Progenitor cell of endocrine pancreas (in vitro differentiated cells): Measurements from ENCODE around the gene CSRP2. TPM values are rescaled to one million over a fixed set of nuclear protein-coding genes. Genes with fewer than 3 reads are reported as not detected.

Experiments
- DNase-seq: peaks from one replicate; pipeline ENCODE4 v3.0.0; 2021; ENCODE audit warnings: low spot score; ENCODE audit not compliant: unreplicated experiment
- H3K27ac Mint-ChIP-seq: 2 replicates; pipeline ENCODE4 v1.8.0; 2021; ENCODE audit warnings: mild to moderate bottlenecking, moderate library complexity, mixed read lengths
- H3K27me3 Mint-ChIP-seq: 2 replicates; pipeline ENCODE4 v1.8.0; 2021; ENCODE audit warnings: mixed read lengths
- H3K36me3 Mint-ChIP-seq: 2 replicates; pipeline ENCODE4 v1.8.0; 2022; ENCODE audit warnings: mixed read lengths; ENCODE audit not compliant: insufficient read depth
- H3K4me1 Mint-ChIP-seq: 2 replicates; pipeline ENCODE4 v1.8.0; 2021; ENCODE audit warnings: low read depth, mixed read lengths
- H3K4me3 Mint-ChIP-seq: 2 replicates; pipeline ENCODE4 v1.8.0; 2021; ENCODE audit warnings: low read depth, mild to moderate bottlenecking, moderate library complexity, mixed read lengths
- H3K9me3 Mint-ChIP-seq: 2 replicates; pipeline ENCODE4 v1.8.0; 2021; ENCODE audit warnings: low read depth, mixed read lengths
- CTCF ChIP-seq: fragments of 200-600 bp; sonication (generic); IDR thresholded peaks from one replicate; pipeline ENCODE4 v1.5.0; 2021; ENCODE audit warnings: antibody characterized with exemption, mild to moderate bottlenecking; ENCODE audit not compliant: unreplicated experiment
- total RNA-seq: library from RNA; stranded (reverse); gene quantifications from 2 replicates; pipeline ENCODE4 v1.2.1, GENCODE V29; 2021

The CSRP2 gene
- total RNA-seq, 1 donor from 2014 or later, result 96.1 TPM

DNA sequence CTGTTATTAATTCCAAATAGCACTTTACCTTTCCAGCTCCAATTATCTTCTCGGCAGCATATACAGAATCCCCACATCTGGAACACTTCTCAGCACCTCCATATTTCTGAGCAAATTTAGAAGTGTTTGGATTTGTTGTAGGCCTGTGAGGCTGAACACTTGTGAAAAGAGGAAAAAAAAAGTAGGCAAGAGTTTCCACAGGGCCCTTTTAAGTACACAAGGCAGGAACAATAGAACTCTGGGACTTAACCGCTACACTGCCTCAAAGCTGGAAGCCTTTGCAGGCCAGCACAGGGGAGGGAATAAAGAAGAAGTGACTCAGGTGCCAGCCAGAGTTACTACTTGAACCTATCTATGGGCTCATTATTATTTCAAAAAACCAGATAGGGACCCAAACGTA is 18.6 kb downstream of the CSRP2 start:
- TF ChIP-seq CTCF, result no peak
- Mint-ChIP-seq H3K27me3 (no peaks in the 10 kb centered on the region), H3K9me3 (no peaks in the 10 kb centered on the region), H3K4me1 (peaks cover 8% of the 10 kb centered on the region), H3K36me3 (peaks cover 49% of the 10 kb centered on the region), H3K4me3 (no peak overlapping the region), H3K27ac (peak overlapping the region; percentile 88)
- DNase-seq, result no peak

- peak overlapping the region; percentile 88 for H3K27ac Mint-ChIP-seq
- no peak for TF ChIP-seq CTCF
- DNase-seq, result no peak
- no peak overlapping the region for H3K4me3 Mint-ChIP-seq
- H3K27me3 Mint-ChIP-seq, result no peaks in the 10 kb centered on the region
- H3K4me1 Mint-ChIP-seq, result peaks cover 8% of the 10 kb centered on the region
- peaks cover 3% of the 10 kb centered on the region for H3K9me3 Mint-ChIP-seq
- H3K36me3 Mint-ChIP-seq, result peaks cover 56% of the 10 kb centered on the region
Measured at GRCh38 chr12:76859611-76860010, 19.2 kb downstream of the CSRP2 start.

DNA sequence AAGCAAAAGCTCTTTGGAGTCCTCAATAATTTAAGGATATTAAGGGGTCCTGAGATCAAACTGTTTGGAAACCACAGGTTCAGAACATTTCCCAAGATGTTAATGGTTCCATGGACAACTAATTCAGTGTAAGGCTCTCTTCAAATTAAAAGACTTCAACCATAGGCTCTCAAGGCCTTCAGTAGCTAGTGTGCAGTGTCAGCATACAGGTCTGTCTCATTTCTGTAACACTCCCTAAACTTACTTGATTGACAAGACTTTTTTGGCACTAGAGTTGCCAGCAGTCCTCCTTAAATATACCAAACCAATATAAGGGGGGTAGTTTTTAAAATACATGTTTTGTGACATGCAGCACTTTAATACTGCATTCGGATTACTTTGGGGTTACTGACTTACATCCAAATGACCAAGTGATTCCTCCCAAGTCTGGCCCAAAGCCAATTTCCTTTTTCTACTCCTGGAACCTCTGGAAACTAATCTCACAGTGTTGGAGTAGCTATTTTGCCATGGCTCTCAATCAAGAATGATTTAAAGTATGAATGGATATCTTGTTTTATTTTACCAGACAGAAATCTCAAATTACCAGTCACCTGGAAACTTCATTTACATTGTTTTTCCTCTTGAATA is 22.7 kb downstream of the CSRP2 start:
- Mint-ChIP-seq H3K4me3 (no peak overlapping the region), H3K27ac (no peak overlapping the region), H3K4me1 (peaks cover 8% of the 10 kb centered on the region), H3K27me3 (no peaks in the 10 kb centered on the region), H3K9me3 (peaks cover 3% of the 10 kb centered on the region), H3K36me3 (peaks cover 44% of the 10 kb centered on the region)
- no peak for DNase-seq
- TF ChIP-seq CTCF, result no peak

GRCh38 chr12:76855271-76855670 is 23.5 kb downstream of the CSRP2 start:
- no peak for DNase-seq
- TF ChIP-seq CTCF, result no peak
- Mint-ChIP-seq H3K36me3 (peaks cover 44% of the 10 kb centered on the region), H3K9me3 (peaks cover 3% of the 10 kb centered on the region), H3K27ac (peak overlapping the region; percentile 12), H3K4me1 (peaks cover 5% of the 10 kb centered on the region), H3K27me3 (no peaks in the 10 kb centered on the region), H3K4me3 (no peak overlapping the region)

DNA sequence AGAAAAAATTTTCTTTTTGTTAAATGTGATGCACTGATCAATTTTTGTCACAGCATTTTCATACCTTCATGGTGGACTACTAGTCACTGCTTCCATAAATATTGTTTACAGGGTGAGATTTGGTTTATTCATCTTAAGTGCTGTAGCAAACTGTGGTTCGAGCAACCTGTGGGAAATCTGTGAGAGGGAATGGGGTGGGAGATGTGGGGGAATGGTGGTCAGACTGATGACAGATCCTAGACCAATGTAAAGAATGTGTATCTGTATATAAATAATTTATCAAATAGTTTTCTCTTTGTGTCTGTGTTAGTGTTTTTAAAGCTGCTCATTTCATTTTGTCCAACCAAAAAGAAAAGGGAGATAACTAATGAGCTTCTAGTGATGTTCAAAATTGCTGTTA is 26.7 kb downstream of the CSRP2 start:
- peaks cover 3% of the 10 kb centered on the region for H3K9me3 Mint-ChIP-seq
- no peak for TF ChIP-seq CTCF
- peaks cover 32% of the 10 kb centered on the region for H3K36me3 Mint-ChIP-seq
- no peak overlapping the region for H3K27ac Mint-ChIP-seq
- no peaks in the 10 kb centered on the region for H3K27me3 Mint-ChIP-seq
- H3K4me3 Mint-ChIP-seq, result no peak overlapping the region
- DNase-seq, result no peak
- no peaks in the 10 kb centered on the region for H3K4me1 Mint-ChIP-seq
